Cardiac muscle cell (in vitro differentiated cells and primary cell): ENCODE results near the gene ABCB8. TPM values are rescaled to one million over a fixed set of nuclear protein-coding genes. Genes with fewer than 3 reads are reported as not detected.

ENCODE experiments used
- DNase-seq, 2 donors: peaks; one replicate each; pipeline versions ENCODE4 v3.0.0 to v3.0.0-alpha.2; 2010 to 2017; ENCODE audit warnings: low read depth in 1 of 2, low spot score in 1 of 2
- H3K27ac ChIP-seq: fragments of 200-600 bp; sonication (generic); 2 replicates; pipeline ENCODE4 v1.5.1; 2016
- H3K27me3 ChIP-seq: fragments of 200-600 bp; sonication (generic); 2 replicates; pipeline ENCODE4 v1.6.0; 2016; ENCODE audit warnings: control low read depth
- H3K36me3 ChIP-seq: fragments of 200-600 bp; sonication (generic); 2 replicates; pipeline ENCODE4 v1.5.1; 2016; ENCODE audit warnings: control low read depth
- H3K4me1 ChIP-seq: fragments of 200-600 bp; sonication (generic); 2 replicates; pipeline ENCODE4 v1.8.1; 2017; ENCODE audit warnings: low read depth, mild to moderate bottlenecking, mixed run types
- H3K4me3 ChIP-seq: fragments of 200-600 bp; sonication (generic); 2 replicates; pipeline ENCODE4 v1.5.1; 2016; ENCODE audit warnings: mild to moderate bottlenecking
- H3K9me3 ChIP-seq: fragments of 200-600 bp; sonication (generic); 2 replicates; pipeline ENCODE4 v1.5.1; 2017; ENCODE audit warnings: low read depth, mild to moderate bottlenecking, control low read depth
- polyA plus RNA-seq: library from polyadenylated mRNA; unstranded; fragments of >200 nt; fragmentation: Nextera tagmentation; extraction: Ambion mirVana; gene quantifications from 2 replicates; pipeline ENCODE4 v1.2.1, GENCODE V29; 2016
- total RNA-seq: library from RNA; depleted of rRNA; stranded (reverse); fragments of >200 nt; gene quantifications from 2 replicates; pipeline ENCODE4 v1.2.3, GENCODE V29; 2016
- TF ChIP-seq, protein P1 (sequence below): IDR thresholded peaks from 2 replicates; pipeline ENCODE4 v1.5.1; 2012; ENCODE audit warnings: low read depth, mild to moderate bottlenecking, low read length

The ABCB8 gene
- total and polyA plus RNA-seq, 2 experiments from 2014 or later: 20.4 to 29.2 TPM

DNA sequence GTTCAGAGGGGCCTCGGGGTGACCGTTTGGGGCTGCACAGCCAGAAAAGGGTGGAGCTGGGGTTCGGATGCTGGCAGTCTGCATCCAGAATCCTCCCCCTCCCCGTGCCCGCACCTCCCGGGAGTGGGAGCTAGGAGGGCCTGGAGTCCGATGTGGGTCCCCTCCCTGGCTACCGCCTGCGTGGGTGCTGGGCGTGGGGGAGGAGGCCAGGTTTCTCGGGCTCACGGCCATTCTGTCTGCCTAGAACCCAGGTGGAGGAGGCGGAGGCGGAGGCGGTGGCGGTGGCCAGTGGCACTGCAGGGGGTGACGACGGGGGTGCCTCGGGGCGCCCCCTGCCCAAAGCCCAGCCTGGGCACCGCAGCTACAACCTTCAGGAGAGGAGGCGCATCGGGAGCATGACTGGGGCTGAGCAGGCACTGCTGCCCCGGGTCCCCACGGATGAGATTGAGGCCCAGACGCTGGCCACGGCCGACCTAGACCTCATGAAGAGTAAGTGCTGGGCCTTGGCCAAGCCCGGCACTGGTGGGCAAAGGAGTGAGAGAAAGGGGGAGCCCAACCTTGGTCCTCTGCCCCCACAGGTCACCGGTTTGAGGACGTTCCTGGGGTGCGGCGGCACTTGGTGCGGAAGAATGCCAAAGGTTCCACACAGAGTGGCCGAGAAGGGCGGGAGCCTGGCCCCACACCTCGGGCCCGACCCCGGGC is 38.2 kb downstream of the ABCB8 start:
- H3K4me1 ChIP-seq: peaks cover 6% of the 10 kb centered on the region
- no peak for DNase-seq
- no peaks in the 10 kb centered on the region for H3K9me3 ChIP-seq
- H3K36me3 ChIP-seq: peaks cover 51% of the 10 kb centered on the region
- no peak overlapping the region for H3K27ac ChIP-seq
- no peaks in the 10 kb centered on the region for H3K27me3 ChIP-seq
- TF ChIP-seq, protein P1, sequence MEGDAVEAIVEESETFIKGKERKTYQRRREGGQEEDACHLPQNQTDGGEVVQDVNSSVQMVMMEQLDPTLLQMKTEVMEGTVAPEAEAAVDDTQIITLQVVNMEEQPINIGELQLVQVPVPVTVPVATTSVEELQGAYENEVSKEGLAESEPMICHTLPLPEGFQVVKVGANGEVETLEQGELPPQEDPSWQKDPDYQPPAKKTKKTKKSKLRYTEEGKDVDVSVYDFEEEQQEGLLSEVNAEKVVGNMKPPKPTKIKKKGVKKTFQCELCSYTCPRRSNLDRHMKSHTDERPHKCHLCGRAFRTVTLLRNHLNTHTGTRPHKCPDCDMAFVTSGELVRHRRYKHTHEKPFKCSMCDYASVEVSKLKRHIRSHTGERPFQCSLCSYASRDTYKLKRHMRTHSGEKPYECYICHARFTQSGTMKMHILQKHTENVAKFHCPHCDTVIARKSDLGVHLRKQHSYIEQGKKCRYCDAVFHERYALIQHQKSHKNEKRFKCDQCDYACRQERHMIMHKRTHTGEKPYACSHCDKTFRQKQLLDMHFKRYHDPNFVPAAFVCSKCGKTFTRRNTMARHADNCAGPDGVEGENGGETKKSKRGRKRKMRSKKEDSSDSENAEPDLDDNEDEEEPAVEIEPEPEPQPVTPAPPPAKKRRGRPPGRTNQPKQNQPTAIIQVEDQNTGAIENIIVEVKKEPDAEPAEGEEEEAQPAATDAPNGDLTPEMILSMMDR: no peak
- no peak overlapping the region for H3K4me3 ChIP-seq

DNA sequence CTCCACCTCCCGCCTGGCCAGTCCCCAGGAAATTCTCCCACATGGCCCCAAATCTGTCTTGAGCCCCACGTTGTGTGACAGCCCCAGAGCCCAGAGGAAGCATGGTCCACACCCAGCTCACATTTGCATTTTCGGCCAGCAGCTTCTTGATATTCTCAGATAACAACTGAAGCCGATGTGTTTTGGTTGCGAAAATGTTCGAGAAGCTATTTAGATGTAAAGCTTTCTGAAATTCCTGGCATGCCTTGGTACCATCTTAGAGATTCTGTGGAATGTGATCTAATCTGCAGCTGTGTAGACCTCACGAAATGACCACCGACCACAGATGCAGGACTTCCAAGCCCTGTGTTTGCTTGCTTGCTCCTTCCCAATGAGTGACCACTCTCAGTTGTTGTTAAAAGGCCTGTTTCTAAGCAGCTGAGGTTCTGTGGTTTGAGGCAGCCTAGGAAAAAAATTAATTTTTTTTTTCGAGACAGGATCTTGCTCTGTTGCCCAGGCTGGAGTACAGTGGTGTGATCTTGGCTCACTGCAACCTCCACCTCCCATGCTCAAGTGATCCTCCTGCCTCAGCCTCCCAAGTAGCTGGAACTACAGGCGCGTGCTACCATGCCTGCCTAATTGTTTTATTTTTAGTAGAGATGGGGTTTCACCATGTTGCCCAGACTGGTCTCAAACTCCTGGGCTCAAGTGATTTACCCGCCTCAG is 40.0 kb downstream of the ABCB8 start:
- no peak overlapping the region for H3K27ac ChIP-seq
- peak in 1 of 2 donors; percentile 63 for DNase-seq
- H3K9me3 ChIP-seq: no peaks in the 10 kb centered on the region
- no peaks in the 10 kb centered on the region for H3K27me3 ChIP-seq
- no peak overlapping the region for H3K4me3 ChIP-seq
- TF ChIP-seq, protein P1: no peak
- no peaks in the 10 kb centered on the region for H3K4me1 ChIP-seq
- H3K36me3 ChIP-seq: peaks cover 58% of the 10 kb centered on the region

DNA sequence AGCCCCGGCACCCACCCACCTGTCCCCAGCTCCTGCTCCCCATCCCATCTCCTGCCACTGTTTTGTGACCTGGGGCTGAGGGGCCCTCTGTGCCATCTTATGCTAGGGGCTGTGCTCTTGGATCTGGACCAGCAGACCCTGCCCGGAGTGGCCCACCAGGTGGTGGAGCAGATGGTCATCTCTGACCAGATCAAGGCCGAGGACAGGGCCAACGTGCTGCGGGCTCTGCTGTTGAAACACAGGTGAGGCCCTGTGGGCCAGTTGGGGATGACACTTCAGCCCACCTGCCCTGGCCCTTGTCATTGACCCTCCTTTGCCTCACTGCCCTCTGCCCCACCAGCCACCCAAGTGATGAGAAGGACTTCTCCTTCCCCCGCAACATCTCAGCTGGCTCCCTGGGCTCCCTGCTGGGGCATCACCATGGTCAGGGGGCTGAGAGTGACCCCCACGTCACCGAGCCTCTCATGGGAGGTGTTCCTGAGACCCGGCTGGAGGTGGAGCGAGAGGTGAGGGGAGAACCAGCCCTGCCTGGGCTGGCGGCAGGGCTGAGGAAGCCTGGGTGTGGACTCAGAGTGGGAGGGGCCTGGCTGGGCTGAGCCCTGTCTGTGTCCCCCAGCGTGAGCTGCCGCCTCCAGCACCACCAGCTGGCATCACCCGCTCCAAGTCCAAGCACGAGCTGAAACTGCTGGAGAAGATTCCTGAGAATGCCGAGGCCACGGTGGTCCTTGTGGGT is 41.8 kb downstream of the ABCB8 start:
- H3K27ac ChIP-seq: no peak overlapping the region
- no peak for DNase-seq
- no peaks in the 10 kb centered on the region for H3K27me3 ChIP-seq
- peaks cover 66% of the 10 kb centered on the region for H3K36me3 ChIP-seq
- H3K9me3 ChIP-seq: no peaks in the 10 kb centered on the region
- H3K4me1 ChIP-seq: no peaks in the 10 kb centered on the region
- TF ChIP-seq, protein P1: no peak
- H3K4me3 ChIP-seq: no peak overlapping the region

DNA sequence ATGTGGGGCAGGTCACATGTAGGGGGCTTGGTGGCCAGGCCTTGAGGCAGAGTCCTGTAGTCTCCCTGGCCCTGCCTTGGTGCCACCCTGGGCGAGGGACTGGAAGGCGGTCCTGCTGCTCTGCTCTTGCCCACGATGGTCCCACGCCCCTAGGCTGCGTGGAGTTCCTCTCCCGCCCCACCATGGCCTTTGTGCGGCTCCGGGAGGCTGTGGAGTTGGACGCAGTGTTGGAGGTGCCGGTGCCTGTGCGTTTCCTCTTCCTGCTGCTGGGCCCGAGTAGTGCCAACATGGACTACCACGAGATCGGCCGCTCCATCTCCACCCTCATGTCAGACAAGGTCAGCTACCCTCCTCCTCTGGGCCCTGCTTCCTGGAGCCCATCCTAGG is 42.3 kb downstream of the ABCB8 start:
- TF ChIP-seq, protein P1: no peak
- Histone ChIP-seq H3K27ac (no peak overlapping the region), H3K4me3 (no peak overlapping the region), H3K27me3 (no peaks in the 10 kb centered on the region), H3K36me3 (peaks cover 65% of the 10 kb centered on the region), H3K9me3 (no peaks in the 10 kb centered on the region), H3K4me1 (no peaks in the 10 kb centered on the region)
- no peak for DNase-seq

DNA sequence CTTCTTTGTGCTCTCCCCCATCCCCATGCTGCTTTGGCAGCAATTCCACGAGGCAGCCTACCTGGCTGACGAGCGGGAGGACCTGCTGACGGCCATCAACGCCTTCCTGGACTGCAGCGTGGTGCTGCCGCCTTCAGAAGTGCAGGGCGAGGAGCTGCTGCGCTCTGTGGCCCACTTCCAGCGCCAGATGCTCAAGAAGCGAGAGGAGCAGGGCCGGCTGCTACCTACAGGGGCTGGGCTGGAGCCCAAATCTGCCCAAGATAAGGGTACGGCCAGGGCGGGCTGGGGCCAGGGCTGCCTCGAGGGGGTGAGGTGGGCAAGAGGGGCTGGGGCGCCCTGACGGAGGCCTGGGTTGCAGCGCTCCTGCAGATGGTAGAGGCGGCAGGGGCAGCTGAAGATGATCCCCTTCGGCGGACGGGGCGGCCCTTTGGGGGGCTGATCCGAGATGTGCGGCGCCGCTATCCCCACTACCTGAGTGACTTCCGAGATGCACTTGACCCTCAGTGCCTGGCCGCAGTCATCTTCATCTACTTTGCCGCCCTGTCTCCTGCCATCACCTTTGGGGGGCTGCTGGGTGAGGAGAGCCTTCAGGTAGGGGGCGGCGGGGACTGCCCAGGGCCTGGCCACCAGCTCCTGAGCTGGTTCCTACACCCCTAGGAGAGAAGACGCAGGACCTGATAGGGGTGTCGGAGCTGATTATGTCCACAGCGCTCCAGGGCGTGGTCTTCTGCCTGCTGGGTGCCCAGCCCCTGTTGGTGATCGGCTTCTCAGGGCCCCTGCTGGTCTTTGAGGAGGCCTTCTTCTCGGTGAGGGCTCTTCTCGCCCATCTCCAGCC is 43.0 kb downstream of the ABCB8 start:
- Histone ChIP-seq H3K9me3 (no peaks in the 10 kb centered on the region), H3K27me3 (no peaks in the 10 kb centered on the region), H3K36me3 (peaks cover 64% of the 10 kb centered on the region), H3K4me3 (no peak overlapping the region), H3K27ac (no peak overlapping the region), H3K4me1 (no peaks in the 10 kb centered on the region)
- no peak for DNase-seq
- TF ChIP-seq, protein P1: no peak
